Naive thymus-derived CD4-positive, alpha-beta T cell (primary cell): ENCODE data around the gene LAMB1. TPM values are rescaled to one million over a fixed set of nuclear protein-coding genes. Genes with fewer than 3 reads are reported as not detected.

Source experiments
- ATAC-seq: fragments of 150-1000 bp; cut with Tn5 transposase; 2 replicates; pipeline ENCODE4 v1.10.0; 2021; ENCODE audit warnings: mild to moderate bottlenecking, moderate library complexity
- CTCF ChIA-PET: fragments of 350-600 bp; sonication (Branson Sonifier 250); formaldehyde crosslinking; loops from one replicate; lab custom pipeline; 2021; ENCODE audit warnings: antibody characterized with exemption; lab: Charles Lee
- POLR2A ChIA-PET: fragments of 350-600 bp; sonication (Branson Sonifier 250); formaldehyde crosslinking; loops from one replicate; lab custom pipeline; 2021; ENCODE audit warnings: antibody characterized with exemption, inconsistent platforms; lab: Charles Lee
- DNase-seq, 9 donors: peaks; one replicate each; pipeline versions ENCODE4 v3.0.0 to v3.0.0-alpha.2; 2020 to 2022; ENCODE audit warnings: mixed read lengths in 1 of 9
- H3K27ac ChIP-seq: one replicate; pipeline ENCODE4 v1.7.0; 2013; ENCODE audit warnings: mild to moderate bottlenecking, low read depth, low read length, moderate library complexity
- H3K27me3 ChIP-seq, 2 donors: one replicate each; pipeline ENCODE4 v1.7.0; 2013; ENCODE audit warnings: low read length in 2 of 2, mild to moderate bottlenecking in 2 of 2, moderate library complexity in 2 of 2; ENCODE audit not compliant: control insufficient read depth in 2 of 2, insufficient read depth in 2 of 2
- H3K36me3 ChIP-seq, 3 experiments: 1 replicate in 2 of 3; 2 replicates in 1 of 3; pipeline ENCODE4 v1.7.0; 2013; ENCODE audit warnings: low read length in 3 of 3, mild to moderate bottlenecking in 3 of 3, moderate library complexity in 1 of 3; ENCODE audit not compliant: insufficient read depth in 3 of 3, control insufficient read depth in 2 of 3
- H3K4me1 ChIP-seq, 2 donors: one replicate each; pipeline ENCODE4 v1.7.0; 2013; ENCODE audit warnings: low read length in 2 of 2, mild to moderate bottlenecking in 2 of 2, moderate library complexity in 1 of 2; ENCODE audit not compliant: control insufficient read depth in 2 of 2, insufficient read depth in 2 of 2
- H3K4me3 ChIP-seq: 2 replicates; pipeline ENCODE4 v1.7.0; 2013; ENCODE audit warnings: mild to moderate bottlenecking, low read length
- H3K9me3 ChIP-seq, 3 experiments: 1 replicate in 2 of 3; 2 replicates in 1 of 3; pipeline ENCODE4 v1.7.0; 2013; ENCODE audit warnings: low read length in 3 of 3; ENCODE audit not compliant: control insufficient read depth in 2 of 3
- H3K27ac Mint-ChIP-seq, 9 donors: one replicate each; pipeline ENCODE4 v1.8.0; 2020 to 2022; ENCODE audit warnings: mixed read lengths in 9 of 9, mild to moderate bottlenecking in 8 of 9, moderate library complexity in 5 of 9, inconsistent platforms in 2 of 9
- H3K27me3 Mint-ChIP-seq, 5 donors: one replicate each; pipeline ENCODE4 v1.8.0; 2021 to 2022; ENCODE audit warnings: mixed read lengths in 5 of 5, mild to moderate bottlenecking in 1 of 5
- H3K36me3 Mint-ChIP-seq, 5 donors: one replicate each; pipeline ENCODE4 v1.8.0; 2020 to 2022; ENCODE audit warnings: mixed read lengths in 5 of 5, mild to moderate bottlenecking in 3 of 5, inconsistent platforms in 1 of 5
- H3K4me1 Mint-ChIP-seq, 7 donors: one replicate each; pipeline ENCODE4 v1.8.0; 2020 to 2022; ENCODE audit warnings: mixed read lengths in 7 of 7, mild to moderate bottlenecking in 3 of 7, inconsistent platforms in 1 of 7
- H3K4me3 Mint-ChIP-seq, 10 donors: one replicate each; pipeline ENCODE4 v1.8.0; 2020 to 2022; ENCODE audit warnings: mild to moderate bottlenecking in 10 of 10, mixed read lengths in 10 of 10, moderate library complexity in 6 of 10, inconsistent platforms in 2 of 10
- H3K9me3 Mint-ChIP-seq, 11 donors: one replicate each; pipeline ENCODE4 v1.8.0; 2020 to 2022; ENCODE audit warnings: mixed read lengths in 11 of 11, mild to moderate bottlenecking in 4 of 11, inconsistent platforms in 1 of 11, moderate library complexity in 1 of 11
- intact Hi-C, 2 donors: fragments of 100-400 bp; cut with micrococcal nuclease; formaldehyde crosslinking; loops; one replicate each; pipeline ENCODE4 v1.15.1; 2023
- polyA plus RNA-seq, 2 donors: library from polyadenylated mRNA; unstranded; fragments of 300-500 nt; fragmentation: Illumina TruSeq; gene quantifications; one replicate each; pipeline ENCODE4 v1.2.3, GENCODE V29; 2021
- total RNA-seq, 6 experiments: library from RNA in 5 of 6; stranded (reverse) in 5 of 6; gene quantifications; 1 replicate in 5 of 6; 2 replicates in 1 of 6; pipeline ENCODE4 v1.2.3 and lab custom pipeline; 2021 to 2026

Gene LAMB1
- total and polyA plus RNA-seq, 7 experiments from 2014 or later, result 0.65 to 0.82 TPM; not detected in 5

DNA sequence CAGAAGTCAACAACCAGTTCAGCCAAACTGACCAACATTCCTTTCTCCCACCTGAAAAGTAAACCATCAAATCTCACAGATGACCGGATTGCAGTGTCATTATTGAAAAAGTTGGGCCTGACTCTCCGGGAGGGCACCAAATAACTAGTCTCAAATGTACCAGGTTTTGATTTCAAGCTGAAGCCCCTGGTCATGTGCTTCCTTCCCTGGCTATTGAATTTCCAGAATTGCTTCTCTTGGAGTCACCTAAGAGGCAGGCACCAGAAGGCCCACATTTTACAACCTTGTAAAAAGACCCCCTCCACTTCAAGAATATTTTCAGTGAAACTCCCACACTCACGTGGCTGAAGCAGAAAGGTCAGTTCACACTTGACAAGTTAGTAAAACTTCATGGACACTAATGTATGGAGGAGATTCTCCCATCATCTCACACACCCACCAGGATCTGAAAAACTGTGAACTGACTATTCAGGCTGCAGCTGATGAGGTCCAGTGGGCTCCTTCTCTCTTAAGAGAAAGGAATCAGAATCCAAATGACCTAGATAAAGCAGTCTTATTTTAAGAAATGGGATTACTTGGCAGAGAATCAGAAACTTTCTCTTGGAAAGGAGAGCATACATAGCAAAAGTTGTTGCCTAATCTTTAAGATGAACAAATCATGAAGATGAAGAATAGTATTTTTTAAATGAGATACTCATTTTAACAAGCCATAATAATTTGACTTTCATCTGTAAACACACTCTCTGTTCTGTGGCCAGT, 58.4 kb downstream of the LAMB1 start:
- no peaks in the 10 kb centered on the region for H3K9me3 Mint-ChIP-seq
- no peak overlapping the region for H3K27ac Mint-ChIP-seq
- H3K27me3 Mint-ChIP-seq, result peaks cover 0 to 5% (median 0%) of the 10 kb centered on the region in 5 donors
- no peak overlapping the region for H3K4me3 Mint-ChIP-seq
- intact Hi-C loops, result no loop called here
- H3K27ac ChIP-seq, result no peak overlapping the region
- peaks cover 0 to 13% (median 0%) of the 10 kb centered on the region in 3 experiments for H3K36me3 ChIP-seq
- no peaks in the 10 kb centered on the region for H3K27me3 ChIP-seq
- no peaks in the 10 kb centered on the region for H3K9me3 ChIP-seq
- H3K4me1 Mint-ChIP-seq, result no peaks in the 10 kb centered on the region
- ChIA-PET POLR2A (no interaction called here), CTCF (no interaction called here)
- H3K4me1 ChIP-seq, result no peaks in the 10 kb centered on the region
- ATAC-seq (no peak), DNase-seq (no peak)
- H3K36me3 Mint-ChIP-seq, result peaks cover 0 to 22% (median 6%) of the 10 kb centered on the region in 5 donors
- H3K4me3 ChIP-seq, result no peak overlapping the region

DNA sequence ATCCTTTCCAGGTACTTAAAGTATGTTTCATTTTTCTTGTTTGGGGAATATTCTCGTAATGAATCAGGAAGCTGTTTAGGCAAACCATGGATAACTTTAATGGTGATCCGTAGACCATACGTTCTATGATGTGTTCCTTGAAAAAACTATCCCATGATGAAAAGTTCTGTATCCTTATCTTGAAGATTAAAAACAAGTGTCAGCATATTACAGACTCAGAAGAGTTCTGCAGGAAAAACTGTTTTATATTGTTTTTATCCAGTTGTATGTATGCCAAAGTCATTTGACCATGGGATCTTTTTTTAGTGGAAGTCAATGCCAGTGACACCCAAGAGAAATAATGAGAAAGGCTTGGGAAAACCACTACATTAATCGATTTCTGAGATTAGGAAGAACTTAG, 59.9 kb downstream of the LAMB1 start:
- Mint-ChIP-seq H3K27me3 (peaks cover 0 to 3% (median 0%) of the 10 kb centered on the region in 5 donors), H3K4me3 (no peak overlapping the region), H3K36me3 (peaks cover 0 to 26% (median 6%) of the 10 kb centered on the region in 5 donors), H3K9me3 (no peaks in the 10 kb centered on the region), H3K4me1 (no peaks in the 10 kb centered on the region), H3K27ac (no peak overlapping the region)
- POLR2A ChIA-PET, result no interaction called here
- no peak overlapping the region for H3K4me3 ChIP-seq
- DNase-seq, result no peak
- no peaks in the 10 kb centered on the region for H3K9me3 ChIP-seq
- ATAC-seq, result no peak
- CTCF ChIA-PET, result no interaction called here
- no peaks in the 10 kb centered on the region for H3K27me3 ChIP-seq
- no peak overlapping the region for H3K27ac ChIP-seq
- no peaks in the 10 kb centered on the region for H3K4me1 ChIP-seq
- H3K36me3 ChIP-seq, result peaks cover 0 to 13% (median 0%) of the 10 kb centered on the region in 3 experiments
- intact Hi-C loops, result no loop called here

- H3K9me3 ChIP-seq, result no peaks in the 10 kb centered on the region
- H3K36me3 ChIP-seq, result peaks cover 0 to 13% (median 0%) of the 10 kb centered on the region in 3 experiments
- H3K27me3 Mint-ChIP-seq, result peaks cover 0 to 2% (median 0%) of the 10 kb centered on the region in 5 donors
- peaks cover 0 to 26% (median 6%) of the 10 kb centered on the region in 5 donors for H3K36me3 Mint-ChIP-seq
- ChIA-PET POLR2A (no interaction called here), CTCF (no interaction called here)
- H3K4me1 ChIP-seq, result no peaks in the 10 kb centered on the region
- no peak overlapping the region for H3K27ac ChIP-seq
- no peak overlapping the region for H3K4me3 ChIP-seq
- ATAC-seq (no peak), DNase-seq (no peak)
- no peaks in the 10 kb centered on the region for H3K27me3 ChIP-seq
- H3K4me1 Mint-ChIP-seq, result no peaks in the 10 kb centered on the region
- no peaks in the 10 kb centered on the region for H3K9me3 Mint-ChIP-seq
- intact Hi-C loops, result no loop called here
- no peak overlapping the region for H3K4me3 Mint-ChIP-seq
- no peak overlapping the region for H3K27ac Mint-ChIP-seq
Measured at GRCh38 chr7:107940951-107941350, 62.0 kb downstream of the LAMB1 start.

DNA sequence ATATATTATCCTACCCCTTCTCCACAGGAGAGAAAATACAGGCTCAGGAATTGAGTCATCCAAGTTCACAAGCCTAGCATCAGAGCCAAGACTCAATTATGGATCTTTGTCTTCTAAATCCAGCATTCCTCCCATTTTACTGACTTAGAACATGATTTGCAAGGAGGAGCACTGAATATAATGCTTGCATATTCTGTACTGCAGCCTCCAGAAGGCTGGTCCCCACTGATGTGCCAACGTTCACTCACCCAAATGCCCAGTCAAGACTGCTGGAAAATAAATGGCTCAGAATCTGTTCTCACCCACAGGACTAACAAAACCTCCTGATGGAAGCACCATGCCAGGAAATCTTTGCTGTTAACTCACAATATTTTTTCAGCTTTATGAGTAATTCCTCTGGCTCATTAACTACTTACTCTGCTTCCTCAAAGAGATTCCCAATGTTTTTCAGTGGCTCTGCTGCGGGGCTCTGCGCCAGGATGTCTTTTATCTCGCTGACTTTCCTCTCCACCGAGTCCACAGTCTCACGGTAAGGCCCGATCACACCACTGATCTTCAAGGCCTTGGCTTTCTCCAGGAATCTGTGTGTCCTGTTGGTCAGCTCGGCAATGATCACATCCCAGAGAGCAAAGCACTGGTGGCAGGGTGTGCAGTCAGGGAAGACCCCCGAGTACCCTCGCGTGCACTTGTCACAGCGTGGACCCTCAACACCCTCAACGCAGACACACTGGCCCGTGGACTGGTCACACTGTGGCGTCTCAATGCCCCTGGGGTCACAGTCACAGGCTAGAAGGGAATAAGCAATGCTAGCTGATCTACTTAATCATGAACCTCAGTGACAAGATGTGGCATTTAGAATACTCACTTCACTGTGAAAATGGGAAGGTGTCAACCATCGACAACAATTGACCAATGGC, 63.1 kb downstream of the LAMB1 start:
- H3K27me3 ChIP-seq, result no peaks in the 10 kb centered on the region
- POLR2A ChIA-PET, result no interaction called here
- no peak for ATAC-seq
- H3K27me3 Mint-ChIP-seq, result no peaks in the 10 kb centered on the region
- no peak overlapping the region for H3K4me3 ChIP-seq
- DNase-seq, result no peak
- peaks cover 0 to 13% (median 0%) of the 10 kb centered on the region in 3 experiments for H3K36me3 ChIP-seq
- CTCF ChIA-PET, result no interaction called here
- no peak overlapping the region for H3K4me3 Mint-ChIP-seq
- H3K4me1 Mint-ChIP-seq, result no peaks in the 10 kb centered on the region
- no peak overlapping the region for H3K27ac ChIP-seq
- no peaks in the 10 kb centered on the region for H3K9me3 Mint-ChIP-seq
- intact Hi-C loops, result no loop called here
- H3K27ac Mint-ChIP-seq, result peak overlapping the region in 1 of 9 donors; percentile 10
- H3K9me3 ChIP-seq, result no peaks in the 10 kb centered on the region
- no peaks in the 10 kb centered on the region for H3K4me1 ChIP-seq
- peaks cover 0 to 26% (median 6%) of the 10 kb centered on the region in 5 donors for H3K36me3 Mint-ChIP-seq

GRCh38 chr7:107938456-107939250, 64.3 kb downstream of the LAMB1 start:
- Mint-ChIP-seq H3K36me3 (peaks cover 0 to 26% (median 6%) of the 10 kb centered on the region in 5 donors), H3K4me1 (peaks cover 0 to 5% (median 1%) of the 10 kb centered on the region in 7 donors), H3K9me3 (no peaks in the 10 kb centered on the region), H3K27ac (peak overlapping the region in 1 of 9 donors; percentile 46), H3K4me3 (no peak overlapping the region), H3K27me3 (no peaks in the 10 kb centered on the region)
- DNase-seq (no peak), ATAC-seq (no peak)
- Histone ChIP-seq H3K9me3 (no peaks in the 10 kb centered on the region), H3K4me3 (no peak overlapping the region), H3K4me1 (no peaks in the 10 kb centered on the region), H3K27ac (no peak overlapping the region), H3K27me3 (no peaks in the 10 kb centered on the region), H3K36me3 (peaks cover 0 to 13% (median 0%) of the 10 kb centered on the region in 3 experiments)
- ChIA-PET POLR2A (no interaction called here), CTCF (interaction anchor here (0.6 kb wide), 1 partner anchor 521 kb away, joined by 5 read pairs; no protein-coding TSS in a partner anchor)
- intact Hi-C loops, result no loop called here

- ChIA-PET CTCF (no interaction called here), POLR2A (no interaction called here)
- H3K4me3 Mint-ChIP-seq, result no peak overlapping the region
- intact Hi-C loops, result no loop called here
- DNase-seq (no peak), ATAC-seq (no peak)
- H3K27me3 Mint-ChIP-seq, result no peaks in the 10 kb centered on the region
- peaks cover 0 to 13% (median 0%) of the 10 kb centered on the region in 3 experiments for H3K36me3 ChIP-seq
- peaks cover 0 to 26% (median 6%) of the 10 kb centered on the region in 5 donors for H3K36me3 Mint-ChIP-seq
- H3K4me1 ChIP-seq, result no peaks in the 10 kb centered on the region
- H3K27me3 ChIP-seq, result no peaks in the 10 kb centered on the region
- no peaks in the 10 kb centered on the region for H3K9me3 ChIP-seq
- H3K4me3 ChIP-seq, result no peak overlapping the region
- H3K4me1 Mint-ChIP-seq, result peaks cover 0 to 17% (median 12%) of the 10 kb centered on the region in 7 donors
- no peak overlapping the region for H3K27ac ChIP-seq
- H3K27ac Mint-ChIP-seq, result no peak overlapping the region
- H3K9me3 Mint-ChIP-seq, result no peaks in the 10 kb centered on the region
Measured at GRCh38 chr7:107937531-107937930, 65.4 kb downstream of the LAMB1 start.
